Duodenal mucosa (tissue), 2 donors: ENCODE measurements around the gene SEC22B.
"Not testable (repeated sequence)": the region's sequence is repeated elsewhere in the genome, so short reads cannot be mapped to it uniquely, and the experiment has no call there.

Experiments used
- H3K27ac ChIP-seq: one replicate; pipeline ENCODE4 v1.7.0; 2013; ENCODE audit warnings: low read depth, low read length
- H3K27me3 ChIP-seq, 2 donors: one replicate each; pipeline ENCODE4 v1.7.0; 2013; ENCODE audit warnings: low read length in 2 of 2, control low read depth in 1 of 2; ENCODE audit not compliant: insufficient read depth in 2 of 2, control insufficient read depth in 1 of 2
- H3K36me3 ChIP-seq, 2 donors: one replicate each; pipeline ENCODE4 v1.7.0; 2013; ENCODE audit warnings: low read length in 2 of 2, control low read depth in 1 of 2; ENCODE audit not compliant: insufficient read depth in 2 of 2, control insufficient read depth in 1 of 2
- H3K4me1 ChIP-seq, 2 donors: one replicate each; pipeline ENCODE4 v1.7.0; 2013; ENCODE audit warnings: low read length in 2 of 2, control low read depth in 1 of 2; ENCODE audit not compliant: insufficient read depth in 2 of 2, control insufficient read depth in 1 of 2
- H3K4me3 ChIP-seq, 2 donors: one replicate each; pipeline ENCODE4 v1.7.0; 2013; ENCODE audit warnings: low read length in 2 of 2, low read depth in 1 of 2
- H3K9ac ChIP-seq, 2 donors: one replicate each; pipeline ENCODE4 v1.7.0; 2013; ENCODE audit warnings: low read length in 2 of 2, low read depth in 1 of 2
- H3K9me3 ChIP-seq, 2 donors: one replicate each; pipeline ENCODE4 v1.7.0; 2013; ENCODE audit warnings: low read length in 2 of 2, control low read depth in 1 of 2; ENCODE audit not compliant: control insufficient read depth in 1 of 2

The SEC22B gene

GRCh38 chr1:120131611-120132405 lies 44.5 kb downstream of the SEC22B start:
- H3K9ac ChIP-seq, H3K27me3 ChIP-seq, H3K36me3 ChIP-seq, H3K4me3 ChIP-seq, H3K9me3 ChIP-seq, H3K4me1 ChIP-seq, H3K27ac ChIP-seq: not testable (repeated sequence)

- not testable (repeated sequence) for H3K27me3 ChIP-seq, H3K4me3 ChIP-seq, H3K9ac ChIP-seq, H3K9me3 ChIP-seq, H3K27ac ChIP-seq, H3K4me1 ChIP-seq, H3K36me3 ChIP-seq
These were observed 48.4 kb downstream of the SEC22B start for GRCh38 chr1:120127921-120128320.

GRCh38 chr1:120126216-120126615 lies 50.1 kb downstream of the SEC22B start:
- not testable (repeated sequence) for H3K9ac ChIP-seq, H3K9me3 ChIP-seq, H3K27me3 ChIP-seq, H3K27ac ChIP-seq, H3K4me3 ChIP-seq, H3K36me3 ChIP-seq, H3K4me1 ChIP-seq

DNA sequence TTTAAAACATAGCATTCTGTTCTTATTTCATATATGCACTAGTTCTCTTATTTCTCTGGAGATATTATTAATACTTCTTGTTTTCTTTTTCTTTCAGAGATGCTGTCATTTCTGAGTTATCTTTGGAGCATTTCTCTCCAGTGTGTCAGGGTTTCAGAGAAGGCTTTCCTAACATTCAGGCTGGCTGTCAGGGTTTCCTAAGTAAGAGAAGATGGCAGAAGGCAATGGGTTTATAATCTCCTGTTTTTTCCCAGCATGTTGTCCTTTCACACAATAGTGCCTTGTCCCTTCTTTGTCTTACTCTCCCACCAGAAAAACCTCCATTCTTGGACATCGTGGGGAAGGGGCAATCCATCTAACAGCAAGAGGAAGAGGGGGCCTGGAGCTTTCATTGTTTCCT lies 51.7 kb downstream of the SEC22B start:
- not testable (repeated sequence) for H3K9ac ChIP-seq, H3K9me3 ChIP-seq, H3K27ac ChIP-seq, H3K27me3 ChIP-seq, H3K4me1 ChIP-seq, H3K4me3 ChIP-seq, H3K36me3 ChIP-seq

DNA sequence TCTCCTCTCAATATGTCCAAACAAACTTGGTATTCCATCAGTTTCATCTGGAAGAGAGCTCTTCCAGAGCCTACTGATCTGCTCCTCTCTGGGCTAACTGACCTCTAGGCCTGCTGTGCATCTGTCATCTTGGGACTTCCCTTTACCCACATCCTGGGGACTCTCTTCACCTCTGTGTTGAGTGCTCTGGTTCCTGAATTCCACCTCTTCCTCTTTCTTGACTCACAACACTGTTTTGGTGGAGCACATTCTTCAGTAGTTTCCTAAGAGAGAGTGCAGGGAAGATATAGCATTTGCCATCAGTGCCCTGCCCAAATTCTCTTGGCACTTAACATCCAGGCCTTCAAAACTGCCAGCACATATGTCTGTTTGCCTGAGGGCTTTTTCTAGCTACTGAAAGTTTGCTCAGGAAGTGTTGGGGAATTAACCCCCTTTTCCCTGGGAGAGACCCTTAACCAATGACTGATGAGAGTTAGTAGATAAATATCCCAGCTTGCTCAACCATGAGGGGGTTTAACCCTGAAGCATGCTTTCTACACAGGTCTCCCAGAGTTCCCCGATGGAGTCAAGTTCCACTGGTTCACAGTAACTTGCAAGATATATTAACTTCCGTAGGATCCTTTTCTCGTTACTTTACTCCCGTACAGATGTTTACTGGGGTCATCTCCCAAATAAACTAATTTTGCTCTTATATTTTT lies 52.4 kb downstream of the SEC22B start:
- H3K36me3 ChIP-seq, H3K9ac ChIP-seq, H3K27me3 ChIP-seq, H3K27ac ChIP-seq, H3K4me1 ChIP-seq, H3K9me3 ChIP-seq, H3K4me3 ChIP-seq: not testable (repeated sequence)

DNA sequence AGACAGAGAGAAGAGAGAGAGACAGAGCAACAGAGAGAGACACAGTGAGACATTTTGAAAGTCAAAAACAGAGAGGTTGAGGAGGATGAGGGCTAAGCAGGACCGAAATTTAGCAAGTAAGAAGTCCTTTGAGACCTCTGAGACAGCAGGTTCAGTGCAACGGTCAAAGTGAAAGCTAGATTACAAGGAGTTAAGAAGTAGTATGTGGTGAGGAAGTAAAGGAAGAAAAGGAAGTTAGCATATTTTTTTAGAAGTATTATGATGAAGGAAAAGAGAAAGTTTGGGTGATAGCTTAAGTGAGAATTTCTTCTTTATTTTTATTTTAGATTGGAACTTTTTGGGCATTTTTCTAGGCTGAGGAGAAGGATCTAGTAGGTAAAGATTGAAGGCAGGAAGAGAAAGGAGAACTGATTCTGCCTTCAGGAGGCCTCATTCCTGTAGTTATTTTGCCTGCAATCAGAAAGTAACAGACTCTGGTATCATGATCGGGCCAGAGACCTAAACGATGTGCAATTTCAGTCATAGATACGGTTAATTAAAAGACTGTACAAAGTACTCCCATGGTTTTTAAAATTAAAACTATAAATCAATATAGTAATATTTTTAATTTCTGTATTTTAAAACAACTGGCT lies 53.9 kb downstream of the SEC22B start:
- not testable (repeated sequence) for H3K9ac ChIP-seq, H3K27me3 ChIP-seq, H3K27ac ChIP-seq, H3K4me1 ChIP-seq, H3K4me3 ChIP-seq, H3K36me3 ChIP-seq, H3K9me3 ChIP-seq

DNA sequence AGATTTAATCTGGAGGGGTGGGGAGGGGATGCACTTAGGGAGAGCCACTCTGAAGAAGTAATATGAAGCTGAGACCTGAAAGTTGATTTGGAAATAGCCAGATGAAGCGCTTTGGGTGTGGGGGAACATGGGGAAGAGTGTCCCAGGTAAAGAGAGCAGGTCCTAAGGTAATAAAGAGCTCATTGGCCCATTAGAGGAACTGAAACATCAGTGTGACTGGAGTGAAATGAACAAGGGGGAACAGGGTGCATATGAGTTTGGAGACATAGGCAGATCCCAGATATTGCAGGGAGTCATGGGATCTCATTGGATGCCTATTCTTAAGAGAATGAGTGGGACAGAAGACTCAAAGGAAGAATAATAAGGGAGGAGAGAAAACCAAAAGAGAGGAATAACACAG lies 54.5 kb downstream of the SEC22B start:
- H3K27me3 ChIP-seq, H3K9me3 ChIP-seq, H3K4me3 ChIP-seq, H3K36me3 ChIP-seq, H3K9ac ChIP-seq, H3K4me1 ChIP-seq, H3K27ac ChIP-seq: not testable (repeated sequence)

DNA sequence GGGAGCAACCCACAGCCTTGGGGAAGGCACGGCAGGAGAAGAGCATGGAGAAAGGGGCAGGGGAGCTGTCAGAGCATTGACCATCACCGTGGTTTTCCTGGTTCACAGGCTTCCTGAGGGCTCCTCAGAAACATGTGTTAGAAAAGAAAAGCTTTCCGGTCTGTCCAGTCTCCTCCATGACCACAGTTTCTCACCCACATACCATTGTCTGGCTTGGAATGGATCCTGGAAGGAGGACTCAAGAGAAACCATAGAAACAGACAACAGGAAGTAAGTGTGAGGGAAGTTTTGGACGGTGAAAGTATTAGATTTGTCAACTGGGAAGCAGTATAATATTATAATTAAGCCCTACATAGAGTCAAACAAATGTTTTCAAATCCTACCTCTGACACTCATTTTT lies 55.8 kb downstream of the SEC22B start:
- H3K9ac ChIP-seq, H3K27ac ChIP-seq, H3K36me3 ChIP-seq, H3K27me3 ChIP-seq, H3K9me3 ChIP-seq, H3K4me1 ChIP-seq, H3K4me3 ChIP-seq: not testable (repeated sequence)

- not testable (repeated sequence) for H3K4me1 ChIP-seq, H3K9me3 ChIP-seq, H3K36me3 ChIP-seq, H3K4me3 ChIP-seq, H3K9ac ChIP-seq, H3K27me3 ChIP-seq, H3K27ac ChIP-seq
These were observed 58.7 kb downstream of the SEC22B start for GRCh38 chr1:120117371-120118177.

DNA sequence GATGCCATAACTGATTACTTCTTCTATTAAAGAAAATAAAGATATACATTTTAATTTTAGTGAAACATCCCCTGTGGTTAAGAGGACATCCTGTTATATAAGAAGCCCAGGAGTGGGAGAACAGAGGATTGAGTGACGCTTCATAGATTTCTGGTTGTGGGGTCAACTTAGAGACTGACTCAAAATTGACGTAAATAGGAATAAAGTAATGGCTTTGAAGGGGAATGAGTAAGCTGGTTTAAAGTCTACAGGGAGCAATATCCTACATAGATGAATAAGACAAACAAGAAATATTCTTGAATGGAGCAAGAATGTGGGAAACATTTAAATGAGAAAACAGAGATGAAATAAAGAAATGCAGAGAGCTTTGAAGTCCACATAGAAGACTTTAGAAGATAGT lies 60.2 kb downstream of the SEC22B start:
- not testable (repeated sequence) for H3K27me3 ChIP-seq, H3K36me3 ChIP-seq, H3K9ac ChIP-seq, H3K27ac ChIP-seq, H3K4me1 ChIP-seq, H3K4me3 ChIP-seq, H3K9me3 ChIP-seq
